ENCODE measurements around the gene GPR4. TPM values are rescaled to one million over a fixed set of nuclear protein-coding genes. Genes with fewer than 3 reads are reported as not detected.
"Not testable (repeated sequence)": the region's sequence is repeated elsewhere in the genome, so short reads cannot be mapped to it uniquely, and the experiment has no call there.

GPR4 gene
- total RNA-seq, 6 experiments from 2014 or later, result 3.7 to 16.8 (median 13.3) TPM

- no peak for DNase-seq
- no peak for TF ChIP-seq CTCF (IDR thresholded peaks at IDR 0.05)
- no peaks in the 10 kb centered on the region for H3K9me3 Mint-ChIP-seq
- no peak overlapping the region for H3K27ac Mint-ChIP-seq
- H3K4me3 Mint-ChIP-seq, result no peak overlapping the region
- H3K27me3 Mint-ChIP-seq (ENCODE audit: insufficient read depth), result peaks cover 3% of the 10 kb centered on the region
- peaks cover 28% of the 10 kb centered on the region for H3K36me3 Mint-ChIP-seq (ENCODE audit: low read depth)
- peaks cover 22% of the 10 kb centered on the region for H3K4me1 Mint-ChIP-seq (ENCODE audit: low read depth)
These were observed 14.6 kb upstream of the GPR4 start for GRCh38 chr19:45616704-45617017.

DNA sequence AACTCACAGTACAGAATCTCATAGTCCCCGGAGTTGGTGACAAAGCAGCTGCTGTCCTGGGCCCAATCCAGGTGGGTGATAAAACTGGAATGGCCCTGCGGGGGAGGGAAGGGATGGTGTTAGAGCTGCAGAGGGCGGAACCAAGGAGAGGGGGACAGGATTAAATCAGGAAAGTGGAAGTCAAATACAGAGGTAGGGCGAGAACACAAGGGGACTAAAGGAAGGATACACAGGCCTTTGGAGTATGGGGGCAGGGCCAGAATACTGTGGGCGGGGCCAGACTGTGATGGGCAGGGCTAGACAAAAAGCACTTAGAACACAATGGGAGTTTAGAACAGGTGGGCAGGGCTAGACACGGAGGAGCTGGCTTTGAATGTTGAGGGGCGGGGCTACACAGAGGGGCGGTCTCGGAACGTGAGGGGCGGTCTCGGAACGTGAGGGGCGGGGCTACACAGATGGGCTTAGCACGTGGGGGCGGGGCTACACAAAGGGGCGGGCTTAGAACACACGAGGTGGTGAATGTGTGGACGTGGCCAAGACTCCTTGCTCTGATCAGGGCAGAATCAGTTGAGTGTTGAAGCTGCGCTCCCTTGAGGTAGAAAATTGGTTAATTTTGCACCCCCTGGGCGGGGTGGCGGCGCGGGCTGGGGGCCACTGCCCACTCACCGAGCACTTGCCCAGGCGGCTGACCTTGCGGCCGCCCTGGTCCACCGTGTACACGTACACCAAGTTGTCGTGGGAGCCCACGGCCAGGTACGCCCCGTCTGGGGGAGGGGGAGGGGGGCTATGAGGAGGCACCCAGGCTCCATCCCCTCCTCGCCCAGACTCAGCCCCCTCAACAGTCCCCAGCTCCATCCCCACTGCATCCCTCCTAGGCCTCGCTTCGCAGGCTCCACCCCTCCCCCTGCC lies 14.0 kb upstream of the GPR4 start:
- peaks cover 28% of the 10 kb centered on the region for H3K36me3 Mint-ChIP-seq (ENCODE audit: low read depth)
- no peaks in the 10 kb centered on the region for H3K9me3 Mint-ChIP-seq
- H3K4me3 Mint-ChIP-seq, result no peak overlapping the region

DNA sequence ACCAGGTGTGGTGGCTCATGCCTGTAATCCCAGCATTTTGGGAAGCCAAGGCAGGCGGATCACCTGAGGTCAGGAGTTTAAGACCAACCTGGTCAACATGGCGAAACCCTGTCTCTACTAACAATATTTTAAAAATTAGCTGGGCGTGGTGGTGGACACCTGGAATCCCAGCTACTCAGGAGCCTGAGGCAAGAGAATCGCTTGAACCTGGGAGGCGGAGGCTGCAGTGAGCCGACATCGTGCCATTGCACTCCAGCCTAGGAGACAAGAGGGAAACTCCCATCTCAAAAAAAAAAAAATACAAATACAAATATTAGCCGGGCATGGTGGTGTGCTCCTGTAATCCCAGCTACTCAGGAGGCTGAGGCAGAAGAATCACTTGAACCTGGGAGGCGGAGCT lies 13.0 kb upstream of the GPR4 start:
- H3K4me3 Mint-ChIP-seq; DNase-seq; H3K9me3 Mint-ChIP-seq; H3K27me3 Mint-ChIP-seq (ENCODE audit: insufficient read depth): not testable (repeated sequence)
- Mint-ChIP-seq H3K27ac (peak overlapping the region; percentile 98), H3K36me3 (ENCODE audit: low read depth) (peaks cover 24% of the 10 kb centered on the region), H3K4me1 (ENCODE audit: low read depth) (peaks cover 22% of the 10 kb centered on the region)

More for the DNA sequence above, 14.0 kb upstream of the GPR4 start:
- DNase-seq, result peak; percentile 76
- Mint-ChIP-seq H3K4me1 (ENCODE audit: low read depth) (peaks cover 22% of the 10 kb centered on the region), H3K27me3 (ENCODE audit: insufficient read depth) (peaks cover 3% of the 10 kb centered on the region), H3K27ac (peak overlapping the region; percentile 67)
- TF ChIP-seq CTCF (IDR thresholded peaks at IDR 0.05), result no peak

DNA sequence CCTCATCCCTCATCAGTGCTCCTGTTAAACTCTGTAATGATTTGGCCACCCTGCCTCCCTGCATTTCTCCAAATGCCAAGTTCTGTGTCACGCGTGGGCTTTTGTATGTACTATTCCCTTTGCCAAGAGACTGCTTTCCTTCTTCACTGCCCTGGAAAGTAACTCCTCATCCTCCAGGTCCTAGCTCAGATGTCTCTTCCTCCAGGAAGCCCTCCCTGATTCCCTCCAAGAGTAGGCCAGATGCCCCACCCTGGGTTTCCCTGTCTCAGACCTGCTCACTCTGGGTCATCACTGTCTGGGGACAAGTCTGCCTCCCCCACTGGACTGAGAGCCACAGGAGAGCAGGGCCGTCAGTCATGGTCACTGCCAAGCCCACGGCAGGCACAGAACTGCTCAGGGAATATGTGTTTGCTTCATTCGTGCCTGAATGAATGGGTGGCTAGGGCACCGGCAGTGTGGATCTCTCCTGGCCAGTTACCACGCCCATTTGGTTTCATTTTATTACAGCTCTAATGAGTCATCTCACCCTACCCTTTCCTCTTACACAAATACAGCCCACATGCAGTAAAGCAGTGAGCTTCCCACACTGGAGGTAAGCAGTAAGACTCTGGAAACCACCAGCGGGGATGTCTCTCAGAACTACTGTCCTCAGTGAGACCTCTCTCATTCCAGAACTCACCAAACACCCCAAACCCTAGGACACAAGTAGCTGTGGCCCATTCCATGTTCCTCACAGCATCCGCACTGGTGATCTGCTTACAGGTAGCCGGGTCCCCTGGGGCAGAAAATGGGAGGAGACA lies 12.1 kb upstream of the GPR4 start:
- peak; percentile 92 for DNase-seq
- H3K4me3 Mint-ChIP-seq, result peak overlapping the region; percentile 79
- H3K4me1 Mint-ChIP-seq (ENCODE audit: low read depth), result peaks cover 22% of the 10 kb centered on the region
- H3K9me3 Mint-ChIP-seq, result no peaks in the 10 kb centered on the region
- peaks cover 30% of the 10 kb centered on the region for H3K36me3 Mint-ChIP-seq (ENCODE audit: low read depth)
- H3K27ac Mint-ChIP-seq, result peak overlapping the region; percentile 98
- peaks cover 3% of the 10 kb centered on the region for H3K27me3 Mint-ChIP-seq (ENCODE audit: insufficient read depth)
- no peak for TF ChIP-seq CTCF (IDR thresholded peaks at IDR 0.05)

DNA sequence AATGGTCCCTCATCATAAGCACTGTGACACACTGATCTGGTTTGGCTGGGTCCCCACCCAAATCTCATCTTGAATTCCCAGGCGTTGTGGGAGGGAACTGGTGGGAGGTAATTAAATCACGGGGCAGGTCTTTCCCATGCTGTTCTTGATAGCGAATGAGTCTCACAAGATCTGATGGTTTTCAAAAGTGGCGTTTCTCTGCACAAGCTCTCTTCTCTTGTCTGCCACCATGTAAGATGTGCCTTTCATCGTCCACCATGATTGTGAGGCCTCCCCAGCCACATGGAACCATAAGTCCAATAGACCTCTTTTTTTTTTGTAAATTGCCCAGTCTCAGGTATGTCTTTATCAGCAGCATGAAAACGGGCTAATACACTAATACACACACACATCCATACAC lies 6.9 kb upstream of the GPR4 start:
- no peak for DNase-seq
- H3K4me3 Mint-ChIP-seq, result no peak overlapping the region
- peaks cover 8% of the 10 kb centered on the region; the same call in 1 of the 2 replicates for H3K27me3 Mint-ChIP-seq (ENCODE audit: insufficient read depth)
- TF ChIP-seq CTCF (IDR thresholded peaks at IDR 0.05), result no peak
- H3K9me3 Mint-ChIP-seq, result no peaks in the 10 kb centered on the region
- peaks cover 19% of the 10 kb centered on the region for H3K36me3 Mint-ChIP-seq (ENCODE audit: low read depth)
- peaks cover 15% of the 10 kb centered on the region for H3K4me1 Mint-ChIP-seq (ENCODE audit: low read depth)
- no peak overlapping the region for H3K27ac Mint-ChIP-seq

All from HFFc6 (cell line).